ENCODE measurements around the gene KHDC1. TPM values are rescaled to one million over a fixed set of nuclear protein-coding genes. Genes with fewer than 3 reads are reported as not detected.
"Not testable (repeated sequence)": the region's sequence is repeated elsewhere in the genome, so short reads cannot be mapped to it uniquely, and the experiment has no call there.

The KHDC1 gene
- polyA plus RNA-seq, 1 donor = 12.3 TPM

DNA sequence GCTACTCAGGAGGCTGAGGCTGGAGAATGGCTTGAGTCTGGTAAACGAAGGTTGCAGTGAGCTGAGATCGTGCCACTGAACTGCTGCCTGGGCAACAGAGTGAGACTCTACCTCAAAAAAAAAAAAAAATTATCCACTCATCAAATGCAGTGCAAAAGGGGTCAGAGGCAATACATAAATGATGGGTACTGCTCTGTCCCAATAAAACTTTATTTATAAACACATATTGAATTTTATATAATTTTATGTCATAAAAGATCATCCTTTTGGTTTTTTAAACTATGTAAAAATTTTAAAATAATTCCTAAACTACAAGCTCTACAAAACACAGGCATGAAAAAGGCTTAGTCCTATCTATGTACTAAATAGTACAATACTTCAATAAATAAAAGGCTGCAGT, 10.3 kb downstream of the KHDC1 start:
- DNase-seq = no peak

DNA sequence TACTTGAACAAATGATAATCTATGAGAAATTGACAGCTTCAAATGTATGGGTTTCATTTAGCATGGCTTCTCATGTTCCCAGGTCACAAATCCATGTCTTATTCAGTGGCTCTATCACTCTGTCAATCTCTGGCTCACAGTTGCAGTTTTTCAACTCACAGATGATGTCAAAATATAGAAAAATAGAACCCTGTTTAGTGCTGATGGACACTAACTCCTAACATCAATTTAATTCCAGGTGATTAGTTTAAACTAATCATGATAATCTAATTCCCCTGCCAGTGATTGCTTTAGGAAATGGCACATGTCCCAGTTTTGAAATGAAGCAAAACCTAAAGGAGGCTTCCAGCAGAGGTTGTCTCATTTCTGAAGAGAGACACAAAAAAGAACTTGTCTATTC, 13.0 kb downstream of the KHDC1 start:
- DNase-seq = no peak

DNA sequence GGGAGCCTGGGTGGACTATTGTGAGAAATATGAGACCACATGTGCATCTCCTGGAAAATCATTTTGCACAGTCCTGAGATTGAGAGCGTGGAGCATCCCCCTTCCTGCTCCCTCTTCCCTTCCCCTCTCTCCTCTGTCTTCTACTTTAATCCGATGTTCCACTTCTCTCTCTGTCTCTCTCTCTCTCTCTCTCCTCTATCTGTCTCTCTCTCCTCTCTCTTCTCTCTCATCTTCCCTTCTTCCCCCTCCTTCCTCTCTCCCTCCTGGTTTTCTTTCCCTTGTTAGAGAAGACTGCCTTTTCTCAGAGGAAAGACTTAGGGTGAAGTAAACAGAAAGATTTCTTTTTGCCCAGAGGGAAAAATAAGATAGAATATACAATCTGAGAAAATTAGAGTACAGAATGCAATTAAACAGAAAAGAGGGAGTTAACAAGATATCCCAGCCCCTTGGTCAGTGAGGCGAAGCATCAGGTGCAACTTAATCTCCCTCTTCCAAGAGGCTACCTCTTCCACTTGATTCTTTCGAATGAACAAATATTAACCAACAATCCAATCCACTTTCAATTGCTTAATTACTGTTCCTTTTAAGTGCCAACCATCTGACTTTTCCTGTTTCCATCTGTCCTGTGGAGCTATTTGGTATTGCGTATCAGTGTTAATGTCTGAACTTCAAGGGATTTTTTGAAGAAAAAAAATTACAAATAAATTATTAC, 14.6 kb downstream of the KHDC1 start:
- DNase-seq = peak; percentile 34

DNA sequence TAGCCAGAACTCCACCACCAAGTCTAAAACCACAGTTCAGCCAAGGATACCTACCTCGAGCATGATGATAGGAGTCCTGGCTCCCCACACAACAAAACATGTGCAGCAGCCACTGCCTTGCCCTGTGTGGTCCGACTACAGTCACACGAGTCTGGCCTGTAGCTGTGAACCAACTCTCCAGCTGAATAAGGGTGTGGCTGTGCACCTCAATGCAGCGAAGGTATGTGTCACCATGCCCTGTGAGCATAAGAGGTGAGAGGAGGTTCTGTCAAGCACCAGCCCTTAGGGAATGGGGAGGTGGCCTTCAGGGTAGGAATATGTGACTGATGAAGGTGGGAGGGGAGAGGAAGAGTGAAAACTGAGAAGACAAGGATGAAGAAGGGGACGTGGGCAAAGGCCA, 21.0 kb downstream of the KHDC1 start:
- DNase-seq = no peak

DNA sequence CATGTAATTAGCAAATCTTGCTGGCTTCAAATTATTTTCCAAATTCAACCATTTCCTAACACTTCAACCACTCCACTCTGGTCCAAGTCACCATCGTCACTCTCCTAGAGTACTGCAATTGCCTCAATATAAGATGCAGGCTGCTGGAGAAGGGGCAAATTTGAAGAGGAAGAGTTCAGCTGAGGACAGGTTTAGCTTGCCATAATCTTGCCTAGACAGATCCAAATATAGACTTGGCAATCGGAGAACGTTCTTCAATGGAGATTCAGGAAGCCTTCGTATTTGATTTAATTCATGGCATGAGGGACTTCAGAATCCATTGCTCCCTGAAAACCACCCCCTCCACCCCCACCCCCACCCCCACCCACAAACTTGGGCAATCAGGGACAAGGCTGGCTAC, 22.3 kb downstream of the KHDC1 start:
- no peak for DNase-seq

DNA sequence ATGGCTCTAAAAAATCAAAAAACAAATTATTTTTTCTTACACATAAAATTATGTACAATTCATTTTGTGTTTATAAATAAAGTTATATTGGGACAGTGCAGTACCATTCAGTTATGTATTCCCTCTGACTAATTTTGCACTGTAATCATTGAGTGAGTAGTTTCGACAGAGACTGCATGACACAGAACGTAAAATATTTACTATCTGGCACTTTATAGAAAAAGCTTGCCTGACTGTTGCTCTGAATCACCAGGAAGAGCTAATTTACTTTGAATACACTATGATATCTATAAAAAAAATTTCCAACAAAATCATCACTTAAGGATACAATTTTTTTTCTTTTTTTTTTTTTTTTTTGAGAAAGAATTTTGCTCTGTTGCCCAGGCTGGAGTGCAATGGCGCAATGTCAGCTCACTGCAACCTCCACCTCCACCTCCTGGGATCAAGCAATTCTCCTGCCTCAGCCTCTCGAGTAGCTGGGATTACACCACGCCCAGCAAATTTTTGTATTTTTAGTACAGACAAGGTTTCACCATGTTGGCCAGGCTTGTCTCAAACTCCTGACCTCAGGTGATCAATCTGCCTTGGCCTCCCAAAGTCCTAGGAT, 26.7 kb downstream of the KHDC1 start:
- no peak for DNase-seq

DNA sequence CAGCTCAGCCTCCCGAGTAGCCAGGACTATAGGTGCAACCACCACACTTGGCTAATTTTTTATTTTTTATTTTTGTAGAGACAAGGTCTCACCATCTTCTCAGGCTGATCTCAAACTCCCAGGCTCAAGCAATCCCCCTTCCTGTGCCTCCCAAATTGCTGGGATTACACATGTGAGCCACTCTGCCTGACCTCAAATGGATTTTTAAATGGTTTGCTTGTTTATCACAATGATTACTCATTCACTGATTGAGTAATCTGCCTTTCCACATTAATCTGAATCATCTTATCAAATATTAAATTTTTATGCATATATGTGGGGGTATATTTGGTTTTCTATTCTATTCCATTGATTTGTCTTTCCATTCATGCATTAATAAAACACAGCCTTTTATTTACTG, 28.3 kb downstream of the KHDC1 start:
- DNase-seq = no peak

DNA sequence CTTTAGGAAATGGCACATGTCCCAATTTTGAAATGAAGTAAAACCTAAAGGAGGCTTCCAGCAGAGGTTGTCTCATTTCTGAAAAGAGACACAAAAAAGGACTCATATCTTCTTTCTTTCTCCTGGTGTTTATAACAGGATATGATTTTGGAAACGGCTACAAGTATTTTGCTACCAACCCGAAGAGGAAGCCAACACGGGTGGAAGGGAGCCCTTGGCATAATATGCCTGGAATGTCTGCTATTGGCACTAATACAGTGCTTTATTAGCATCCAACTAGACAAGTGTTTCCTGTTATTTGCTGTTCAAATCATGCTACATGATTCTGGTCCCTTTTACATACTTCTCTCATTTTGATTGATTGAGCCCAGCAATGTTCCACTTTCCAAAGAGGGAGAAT, 29.0 kb downstream of the KHDC1 start:
- DNase-seq = not testable (repeated sequence)

DNA sequence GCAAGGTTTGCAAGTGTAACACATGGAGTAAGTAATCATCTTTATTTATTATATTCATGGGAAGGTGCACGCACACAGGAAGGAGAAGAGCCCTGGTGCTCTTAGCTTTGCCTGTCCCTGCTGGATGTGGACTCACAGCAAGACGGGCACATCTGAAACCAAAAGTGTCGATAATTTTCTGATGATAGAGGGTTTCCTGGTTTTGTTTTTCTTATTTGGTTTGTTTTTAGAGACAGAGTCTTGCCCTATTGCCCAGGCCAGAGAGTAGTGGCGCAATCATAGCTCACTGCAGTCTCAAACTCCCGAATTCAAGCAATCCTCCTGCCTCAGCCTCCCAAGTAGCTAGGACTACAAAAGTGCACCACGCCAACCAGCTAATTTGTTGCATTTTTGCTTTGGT, 29.9 kb downstream of the KHDC1 start:
- DNase-seq = no peak

DNA sequence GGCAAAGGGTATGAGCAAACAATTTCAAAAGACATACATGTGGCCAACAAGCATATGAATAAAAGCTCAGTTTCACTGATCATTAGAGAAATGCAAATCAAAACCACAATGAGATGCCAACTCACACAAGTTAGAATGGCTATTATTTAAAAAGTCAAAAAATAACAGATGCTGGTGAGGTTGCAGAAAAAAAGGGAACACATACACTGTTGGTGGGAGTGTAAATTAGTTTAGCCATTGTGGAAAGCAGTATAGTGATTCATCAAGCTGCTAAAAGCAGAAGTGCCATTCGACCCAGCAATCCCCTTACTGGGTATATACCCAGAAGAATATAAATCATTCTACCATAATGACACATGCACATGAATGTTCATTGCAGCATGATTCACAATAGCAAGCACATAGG, 31.0 kb downstream of the KHDC1 start:
- no peak for DNase-seq

DNA sequence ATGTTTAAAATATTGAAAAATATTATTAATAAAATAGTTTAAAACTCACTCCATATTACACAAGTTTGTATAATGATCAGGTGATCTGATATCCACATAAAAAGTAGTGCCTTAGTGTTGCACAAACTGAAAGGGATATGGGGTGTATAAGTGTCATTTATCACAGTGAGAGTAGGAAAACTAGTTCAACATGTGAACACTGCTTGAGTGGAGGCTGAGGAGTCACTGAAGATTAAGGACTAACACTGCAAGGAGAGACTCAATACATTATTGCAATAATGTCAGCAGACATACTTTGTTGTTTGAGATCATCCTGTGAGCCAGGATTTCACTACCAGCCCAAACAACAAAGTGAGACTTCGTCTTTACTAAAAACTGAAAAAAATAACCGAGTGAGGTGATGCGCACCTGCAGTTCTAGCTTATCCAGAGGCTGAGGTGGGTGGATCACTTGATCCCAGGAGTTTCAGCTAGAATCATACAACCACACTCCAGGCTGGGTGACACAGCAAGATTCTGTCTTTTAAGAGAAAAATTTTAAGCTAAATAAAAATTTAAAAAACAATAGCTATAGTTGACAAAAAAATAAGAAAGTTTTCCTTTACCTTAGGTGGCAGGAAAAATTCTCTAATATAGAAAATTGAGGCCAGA, 35.3 kb downstream of the KHDC1 start:
- no peak for DNase-seq

DNA sequence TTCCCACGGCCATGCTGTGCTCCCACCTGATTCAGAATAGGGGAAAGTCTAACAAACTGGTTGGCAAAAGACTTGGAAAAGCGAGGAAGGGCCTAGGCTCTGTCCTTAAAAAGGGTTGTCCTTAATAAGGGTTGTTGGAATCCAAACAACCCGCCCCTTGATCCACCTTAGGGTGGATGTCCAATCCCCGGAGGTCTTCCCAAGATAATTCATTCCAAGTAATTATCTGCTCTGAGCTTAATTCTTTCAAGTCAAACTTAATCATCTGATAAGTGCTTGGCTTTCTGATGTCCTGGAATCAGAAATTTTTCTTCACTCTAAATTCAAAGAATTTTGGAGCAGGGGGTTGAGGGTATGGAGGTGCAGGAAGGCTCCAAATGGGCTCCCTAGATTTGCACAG, 37.6 kb downstream of the KHDC1 start, which contains the start of gene KHDC1L:
Gene KHDC1L, minus strand, starts transcription at position 101 of the 400 bp plus-strand sequence. Its CDS starts 88 bp downstream, at position 13.
- DNase-seq = no peak

DNA sequence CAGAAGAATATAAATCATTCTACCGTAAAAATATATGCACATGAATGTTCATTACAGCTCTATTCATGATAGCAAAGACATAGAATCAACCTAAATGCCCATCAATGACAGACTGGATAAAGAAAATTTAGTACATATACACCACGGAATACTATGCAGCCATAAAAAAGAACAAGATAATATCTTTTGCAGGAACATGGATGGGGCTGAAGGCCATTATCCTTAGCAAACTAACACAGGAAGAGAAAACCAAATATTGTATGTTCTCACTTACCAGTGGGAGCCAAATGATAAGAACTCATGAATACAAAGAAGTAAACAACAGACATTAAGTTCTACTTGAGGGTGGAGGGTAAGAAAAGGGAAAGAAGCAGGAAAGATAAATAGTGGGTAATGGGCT, 46.1 kb downstream of the KHDC1 start:
- no peak for DNase-seq

DNA sequence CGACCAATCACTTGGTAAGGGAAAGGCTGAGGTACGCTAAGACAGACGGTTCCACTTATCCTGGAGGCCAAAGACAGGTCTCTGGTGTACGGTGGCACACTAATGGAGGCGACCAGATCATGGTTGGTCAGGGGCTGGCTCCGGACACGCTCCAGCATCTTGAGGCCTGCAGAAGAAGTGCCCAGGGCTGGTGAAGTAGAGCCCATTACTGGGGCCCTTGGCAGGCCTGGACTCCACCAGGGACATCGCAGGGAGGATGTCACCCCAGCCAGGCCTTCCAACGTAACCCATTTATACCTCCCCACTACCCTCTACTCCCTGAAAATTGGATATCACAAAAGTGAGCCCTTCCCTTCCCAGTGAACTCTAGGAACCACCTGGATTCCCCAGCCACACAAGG, 53.9 kb downstream of the KHDC1 start:
- DNase-seq = no peak

DNA sequence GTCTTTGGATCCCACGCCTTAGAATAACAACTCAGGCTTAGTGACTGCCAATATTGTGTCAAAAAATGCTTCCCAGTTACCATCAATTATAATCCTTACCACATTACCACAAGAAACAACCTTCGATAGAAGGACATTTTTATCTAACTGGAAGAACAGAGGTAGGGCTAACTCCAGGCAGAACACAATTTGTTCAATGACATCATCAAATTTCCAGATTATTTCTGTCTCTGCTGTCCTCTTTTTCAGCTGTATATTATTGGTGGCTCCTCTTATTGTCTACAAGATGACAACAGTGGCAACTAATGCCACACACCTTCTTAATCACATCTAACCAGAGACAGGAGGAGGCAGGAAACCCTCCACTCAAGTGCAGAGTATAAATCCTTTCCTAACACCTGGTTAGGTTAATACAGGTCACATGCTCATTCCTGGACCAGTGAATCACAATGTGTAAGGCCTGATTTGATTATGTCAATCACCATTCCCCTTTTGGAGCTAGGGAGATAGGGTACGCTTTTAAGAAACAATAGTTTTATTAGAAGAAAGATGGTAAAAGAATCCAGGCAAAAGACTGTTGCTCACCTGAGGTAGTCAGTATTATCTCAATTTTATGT, 55.7 kb downstream of the KHDC1 start:
- no peak for DNase-seq

DNA sequence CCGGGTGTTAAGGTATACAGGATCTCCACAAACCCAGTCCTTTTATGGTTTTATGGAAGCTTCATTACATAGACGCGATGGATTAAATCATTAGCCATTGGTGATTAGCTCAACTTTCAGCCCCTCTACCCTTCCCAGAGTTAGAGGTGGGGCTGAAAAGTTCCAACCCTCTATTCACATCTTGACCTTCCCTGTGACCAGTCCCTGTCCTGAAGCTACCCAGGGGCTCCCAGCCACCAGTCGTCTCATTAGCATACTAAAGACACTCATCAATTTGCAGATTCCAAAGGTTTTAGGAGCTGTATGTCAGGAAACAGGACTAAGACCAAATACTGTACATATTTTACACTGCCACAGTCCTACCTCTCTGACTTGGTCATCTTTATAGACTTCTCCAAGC, 58.7 kb downstream of the KHDC1 start:
- DNase-seq = no peak

DNA sequence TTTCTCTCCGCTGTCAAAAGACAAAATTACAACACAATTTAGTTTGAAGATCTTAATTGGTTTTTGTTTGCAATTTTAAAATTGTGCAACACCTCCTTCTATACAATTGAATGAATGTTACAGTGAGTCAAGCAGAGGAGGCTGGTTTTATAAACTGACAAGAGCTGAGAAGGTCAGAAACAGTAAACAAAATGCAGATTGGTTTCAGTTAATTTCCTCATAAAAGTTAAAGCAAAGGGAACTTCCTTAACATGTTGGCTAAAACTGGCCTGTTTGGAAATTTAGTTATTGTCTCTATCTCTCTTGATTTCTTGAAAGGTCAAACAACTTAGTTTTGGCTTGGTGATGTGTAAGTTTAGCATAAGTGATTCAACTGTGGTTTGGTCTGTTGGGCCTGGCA, 59.9 kb downstream of the KHDC1 start:
- no peak for DNase-seq

DNA sequence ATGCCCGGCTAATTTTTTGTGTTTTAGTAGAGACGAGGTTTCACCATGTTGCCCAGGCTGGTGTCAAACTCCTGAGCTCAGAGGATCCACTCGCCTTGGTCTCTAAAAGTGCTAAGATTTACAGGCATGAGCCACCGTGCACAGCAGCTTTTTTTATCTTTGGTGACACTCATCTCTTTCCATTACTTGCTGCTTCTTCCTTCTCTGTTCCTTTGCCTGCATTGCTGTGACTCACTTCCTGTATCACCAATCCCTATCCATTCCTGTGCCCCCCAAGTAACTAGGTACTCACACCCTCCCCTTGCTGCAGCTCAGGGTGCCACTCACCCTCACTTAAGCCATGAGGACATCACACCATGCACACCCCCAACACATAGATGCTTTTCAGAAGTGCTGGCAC, 62.3 kb downstream of the KHDC1 start:
- no peak for DNase-seq

DNA sequence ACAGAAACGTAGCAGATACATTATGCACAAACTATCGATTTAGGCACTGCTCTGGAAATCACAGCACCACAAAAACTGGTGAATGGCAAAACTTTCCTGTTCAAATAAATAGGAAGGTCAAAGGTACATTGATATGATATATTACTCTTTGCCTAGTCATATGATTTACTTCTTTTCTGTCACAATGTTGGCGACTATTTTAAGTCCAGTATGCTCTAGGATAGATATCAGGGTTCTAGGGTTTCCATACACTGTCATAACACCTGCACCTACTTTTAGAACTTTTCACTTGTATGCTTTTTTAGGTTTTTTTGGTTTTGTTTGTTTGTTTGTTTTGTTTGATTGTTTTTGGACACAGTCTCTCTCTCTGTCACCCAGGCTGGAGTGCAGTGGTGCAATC, 62.7 kb downstream of the KHDC1 start:
- no peak for DNase-seq

DNA sequence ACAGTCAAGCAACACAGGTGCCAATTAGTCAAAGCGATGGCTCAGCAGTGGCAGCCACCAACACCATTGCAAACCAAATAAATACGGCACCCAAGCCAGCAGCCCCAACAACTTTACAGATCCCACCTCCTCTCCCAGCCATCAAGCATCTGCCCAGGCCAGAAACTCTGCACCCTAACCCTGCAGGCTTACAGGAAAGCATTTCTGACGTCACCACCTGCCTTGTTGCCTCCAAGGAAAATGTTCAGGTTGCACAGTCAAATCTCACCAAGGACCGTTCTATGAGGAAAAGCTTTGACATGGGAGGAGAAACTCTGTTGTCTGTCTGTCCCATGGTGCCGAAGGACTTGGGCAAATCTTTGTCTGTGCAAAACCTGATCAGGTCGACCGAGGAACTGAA, 68.3 kb downstream of the KHDC1 start:
- DNase-seq = no peak

DNA sequence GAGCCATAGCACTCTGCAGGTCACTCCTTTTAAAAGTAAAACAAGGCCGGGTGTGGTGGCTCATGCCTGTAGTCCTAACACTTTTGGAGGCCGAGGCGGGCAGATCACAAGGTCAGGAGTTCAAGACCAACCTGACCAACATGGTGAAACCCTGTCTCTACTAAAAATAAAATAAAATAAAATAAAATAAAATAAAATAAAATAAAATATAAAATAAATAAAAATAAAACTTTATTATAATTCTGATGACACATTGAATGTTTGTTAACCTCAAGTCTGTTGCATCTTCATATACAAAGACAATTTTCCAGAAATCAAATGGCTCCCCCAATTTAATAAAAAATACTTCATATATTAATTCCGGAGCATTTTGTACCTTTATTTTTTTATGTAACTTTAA, 69.7 kb downstream of the KHDC1 start:
- DNase-seq = not testable (repeated sequence)

All from left kidney (tissue), 2 donors.